WTC11 (cell line): ENCODE measurements around the gene CBFB. TPM values are rescaled to one million over a fixed set of nuclear protein-coding genes. Genes with fewer than 3 reads are reported as not detected.

Experiments used
- ATAC-seq: fragments of 200-7000 bp; cut with Tn5 transposase; 2 replicates; pipeline ENCODE4 v1.10.0; 2021; ENCODE audit warnings: mild to moderate bottlenecking, moderate library complexity
- CTCF ChIA-PET: fragments of 300-600 bp; sonication (Branson Sonifier 250); formaldehyde crosslinking; loops from one replicate; lab custom pipeline; 2021; ENCODE audit warnings: antibody characterized with exemption; lab: Charles Lee
- POLR2A ChIA-PET: fragments of 350-600 bp; sonication (Branson Sonifier 250); formaldehyde crosslinking; loops from one replicate; lab custom pipeline; 2021; ENCODE audit warnings: antibody characterized with exemption; lab: Charles Lee
- DNase-seq: peaks from one replicate; pipeline ENCODE4 v3.0.0; 2021; ENCODE audit warnings: low spot score
- H3K27ac Mint-ChIP-seq: 2 replicates; pipeline ENCODE4 v1.8.0; 2021; ENCODE audit warnings: mixed read lengths
- H3K27me3 Mint-ChIP-seq: 2 replicates; pipeline ENCODE4 v1.8.0; 2021; ENCODE audit warnings: low read depth, mild to moderate bottlenecking, moderate library complexity, mixed read lengths
- H3K36me3 Mint-ChIP-seq: 2 replicates; pipeline ENCODE4 v1.8.0; 2021; ENCODE audit warnings: mixed read lengths
- H3K4me1 Mint-ChIP-seq: 2 replicates; pipeline ENCODE4 v1.8.0; 2022; ENCODE audit warnings: mixed read lengths
- H3K4me3 Mint-ChIP-seq: 2 replicates; pipeline ENCODE4 v1.8.0; 2021; ENCODE audit warnings: mild to moderate bottlenecking, moderate library complexity, mixed read lengths
- H3K9me3 Mint-ChIP-seq: 2 replicates; pipeline ENCODE4 v1.8.0; 2021; ENCODE audit warnings: mixed read lengths
- ATF1 ChIP-seq: sonication (generic); formaldehyde crosslinking; IDR thresholded peaks from 2 replicates; pipeline ENCODE4 v1.8.1; 2023; ENCODE audit warnings: mild to moderate bottlenecking, moderate library complexity, missing genetic modification reagents
- ATF3 ChIP-seq: sonication (generic); formaldehyde crosslinking; conservative IDR thresholded peaks from 2 replicates; pipeline ENCODE4 v1.8.1; 2022; ENCODE audit warnings: mild to moderate bottlenecking, missing genetic modification reagents
- CBFB ChIP-seq: sonication (generic); formaldehyde crosslinking; IDR thresholded peaks from 2 replicates; pipeline ENCODE4 v1.8.1; 2022; ENCODE audit warnings: mild to moderate bottlenecking, low read depth, missing genetic modification reagents
- FOXK1 ChIP-seq: sonication (generic); formaldehyde crosslinking; IDR thresholded peaks from 2 replicates; pipeline ENCODE4 v1.8.0; 2022; ENCODE audit warnings: mild to moderate bottlenecking, moderate library complexity, missing genetic modification reagents
- HMGA2 ChIP-seq: fragments of 250-450 bp; sonication (Bioruptor Pico); IDR thresholded peaks from 2 replicates; pipeline ENCODE4 v1.4.0; 2021; ENCODE audit warnings: mild to moderate bottlenecking, moderate library complexity
- MLX ChIP-seq: sonication (generic); formaldehyde crosslinking; IDR thresholded peaks from 2 replicates; pipeline ENCODE4 v1.8.1; 2023; ENCODE audit warnings: mild to moderate bottlenecking, missing genetic modification reagents, moderate library complexity
- PREB ChIP-seq: sonication (generic); formaldehyde crosslinking; IDR thresholded peaks from 2 replicates; pipeline ENCODE4 v1.8.1; 2022; ENCODE audit warnings: mild to moderate bottlenecking, missing genetic modification reagents, moderate library complexity, borderline replicate concordance
- TCF7 ChIP-seq: sonication (generic); formaldehyde crosslinking; IDR thresholded peaks from 2 replicates; pipeline ENCODE4 v1.8.0; 2022; ENCODE audit warnings: mild to moderate bottlenecking, low read depth, missing genetic modification reagents, moderate library complexity
- TP53 ChIP-seq: sonication (generic); formaldehyde crosslinking; IDR thresholded peaks from 2 replicates; pipeline ENCODE4 v1.8.1; 2023; ENCODE audit warnings: mild to moderate bottlenecking, missing genetic modification reagents
- ZMAT4 ChIP-seq: fragments of 250-450 bp; sonication (Bioruptor Pico); IDR thresholded peaks from 2 replicates; pipeline ENCODE4 v1.9.0; 2021; ENCODE audit warnings: mild to moderate bottlenecking
- ZNF416 ChIP-seq: fragments of 250-450 bp; sonication (Bioruptor Pico); IDR thresholded peaks from 2 replicates; pipeline ENCODE4 v1.9.0; 2021; ENCODE audit warnings: mild to moderate bottlenecking, inconsistent platforms
- ZNF671 ChIP-seq: fragments of 250-450 bp; sonication (Bioruptor Pico); IDR thresholded peaks from 2 replicates; pipeline ENCODE4 v1.8.0; 2021; ENCODE audit warnings: mild to moderate bottlenecking
- total RNA-seq: library from RNA; stranded (reverse); gene quantifications from 3 replicates; pipeline ENCODE4 v1.2.3, GENCODE V29; 2021
- TF ChIP-seq, protein P1 (sequence below): fragments of 250-450 bp; sonication (Bioruptor Pico); conservative IDR thresholded peaks from 2 replicates; pipeline ENCODE4 v1.9.0; 2021; ENCODE audit warnings: mild to moderate bottlenecking
- TF ChIP-seq, protein P2 (sequence below): fragments of 250-450 bp; sonication (Bioruptor Pico); IDR thresholded peaks from 2 replicates; pipeline ENCODE4 v2.1.2; 2022; ENCODE audit warnings: mild to moderate bottlenecking, moderate library complexity
- TF ChIP-seq, protein P3 (sequence below): sonication (generic); formaldehyde crosslinking; IDR thresholded peaks from 2 replicates; pipeline ENCODE4 v1.8.1; 2023; ENCODE audit warnings: mild to moderate bottlenecking, missing genetic modification reagents

The CBFB gene
- total RNA-seq, 1 experiment from 2014 or later: 36.9 TPM

GRCh38 chr16:67063008-67063407, 34.1 kb downstream of the CBFB start (continued):
- TF ChIP-seq, protein P1, sequence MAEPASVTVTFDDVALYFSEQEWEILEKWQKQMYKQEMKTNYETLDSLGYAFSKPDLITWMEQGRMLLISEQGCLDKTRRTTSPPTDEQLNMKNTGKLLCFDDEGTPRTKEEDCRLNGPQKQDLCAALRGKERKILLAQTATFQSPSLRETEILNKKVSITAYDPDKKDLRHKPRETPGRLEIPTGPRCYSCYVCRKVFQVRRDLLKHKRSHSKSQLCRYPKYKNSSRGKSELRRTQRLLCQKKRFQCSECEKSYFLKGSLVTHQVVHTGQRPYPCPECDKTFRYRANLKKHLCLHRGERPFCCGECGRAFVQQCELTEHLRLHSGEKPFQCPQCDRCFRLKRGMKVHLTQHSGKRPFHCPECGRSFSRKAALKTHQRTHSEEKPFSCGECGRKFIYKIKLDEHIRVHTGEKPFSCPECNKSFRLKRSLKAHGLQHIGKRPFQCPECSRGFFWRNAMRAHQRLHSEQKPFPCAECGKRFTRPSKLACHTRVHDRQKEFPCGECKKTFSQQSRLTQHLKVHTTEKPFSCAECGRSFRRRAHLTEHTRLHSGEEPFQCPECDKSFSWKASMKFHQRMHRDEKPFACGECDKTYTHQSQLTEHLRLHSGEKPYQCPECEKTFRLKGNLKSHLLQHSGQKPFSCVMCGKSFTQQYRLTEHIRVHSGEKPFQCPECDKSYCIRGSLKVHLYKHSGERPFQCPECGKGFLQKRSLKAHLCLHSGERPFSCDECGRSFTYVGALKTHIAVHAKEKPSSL (CRISPR knock-in tag): no peak
- TF ChIP-seq HMGA2 (CRISPR knock-in tag) (no peak), ZMAT4 (CRISPR knock-in tag) (no peak), TCF7 (CRISPR knock-in tag) (no peak), ZNF416 (CRISPR knock-in tag) (no peak), MLX (CRISPR knock-in tag) (no peak), ATF1 (CRISPR knock-in tag) (no peak), PREB (CRISPR knock-in tag) (no peak), FOXK1 (CRISPR knock-in tag) (no peak), ATF3 (CRISPR knock-in tag) (no peak), ZNF671 (no peak), CBFB (CRISPR knock-in tag) (no peak), TP53 (no peak)

DNA sequence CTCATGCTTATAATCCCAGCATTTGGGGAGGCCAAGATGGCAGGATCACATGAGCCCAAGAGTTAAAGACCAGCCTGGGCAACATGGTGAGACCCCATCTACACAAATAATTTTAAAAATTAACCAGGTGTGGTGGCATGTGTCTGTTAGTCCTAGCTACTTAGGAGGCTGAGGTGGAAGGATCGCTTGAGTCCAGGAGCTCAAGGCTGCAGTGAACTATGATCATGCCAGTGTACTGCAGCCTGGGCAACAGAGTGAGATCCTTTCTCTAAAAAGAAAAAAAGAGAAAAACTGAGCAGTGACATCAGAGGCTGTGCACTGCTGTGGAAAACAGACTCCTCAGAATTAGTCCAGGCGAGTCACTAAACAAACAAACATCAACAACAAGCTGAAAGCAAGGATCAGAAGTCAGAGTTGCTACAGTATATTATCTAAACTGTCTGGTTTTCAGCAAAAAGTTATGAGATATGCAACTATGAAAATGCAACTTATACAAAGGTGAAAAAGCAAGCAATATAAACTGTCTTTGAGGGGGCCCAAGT, 39.3 kb downstream of the CBFB start:
- Mint-ChIP-seq H3K4me1 (no peaks in the 10 kb centered on the region), H3K27ac (no peak overlapping the region), H3K4me3 (no peak overlapping the region), H3K27me3 (no peaks in the 10 kb centered on the region), H3K9me3 (no peaks in the 10 kb centered on the region), H3K36me3 (peaks cover 23% of the 10 kb centered on the region)
- CTCF ChIA-PET: interaction anchor here (1.2 to 1.3 kb wide), 2 partner anchors 87 to 107 kb away, joined by 4 read pairs; partner anchors contain the start of gene CES3
- no peak for ATAC-seq
- DNase-seq: no peak
- POLR2A ChIA-PET: no interaction called here
- TF ChIP-seq, protein P2, sequence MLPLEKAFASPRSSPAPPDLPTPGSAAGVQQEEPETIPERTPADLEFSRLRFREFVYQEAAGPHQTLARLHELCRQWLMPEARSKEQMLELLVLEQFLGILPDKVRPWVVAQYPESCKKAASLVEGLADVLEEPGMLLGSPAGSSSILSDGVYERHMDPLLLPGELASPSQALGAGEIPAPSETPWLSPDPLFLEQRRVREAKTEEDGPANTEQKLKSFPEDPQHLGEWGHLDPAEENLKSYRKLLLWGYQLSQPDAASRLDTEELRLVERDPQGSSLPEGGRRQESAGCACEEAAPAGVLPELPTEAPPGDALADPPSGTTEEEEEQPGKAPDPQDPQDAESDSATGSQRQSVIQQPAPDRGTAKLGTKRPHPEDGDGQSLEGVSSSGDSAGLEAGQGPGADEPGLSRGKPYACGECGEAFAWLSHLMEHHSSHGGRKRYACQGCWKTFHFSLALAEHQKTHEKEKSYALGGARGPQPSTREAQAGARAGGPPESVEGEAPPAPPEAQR (CRISPR knock-in tag): no peak
- TF ChIP-seq, protein P3, sequence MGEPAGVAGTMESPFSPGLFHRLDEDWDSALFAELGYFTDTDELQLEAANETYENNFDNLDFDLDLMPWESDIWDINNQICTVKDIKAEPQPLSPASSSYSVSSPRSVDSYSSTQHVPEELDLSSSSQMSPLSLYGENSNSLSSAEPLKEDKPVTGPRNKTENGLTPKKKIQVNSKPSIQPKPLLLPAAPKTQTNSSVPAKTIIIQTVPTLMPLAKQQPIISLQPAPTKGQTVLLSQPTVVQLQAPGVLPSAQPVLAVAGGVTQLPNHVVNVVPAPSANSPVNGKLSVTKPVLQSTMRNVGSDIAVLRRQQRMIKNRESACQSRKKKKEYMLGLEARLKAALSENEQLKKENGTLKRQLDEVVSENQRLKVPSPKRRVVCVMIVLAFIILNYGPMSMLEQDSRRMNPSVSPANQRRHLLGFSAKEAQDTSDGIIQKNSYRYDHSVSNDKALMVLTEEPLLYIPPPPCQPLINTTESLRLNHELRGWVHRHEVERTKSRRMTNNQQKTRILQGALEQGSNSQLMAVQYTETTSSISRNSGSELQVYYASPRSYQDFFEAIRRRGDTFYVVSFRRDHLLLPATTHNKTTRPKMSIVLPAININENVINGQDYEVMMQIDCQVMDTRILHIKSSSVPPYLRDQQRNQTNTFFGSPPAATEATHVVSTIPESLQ (CRISPR knock-in tag): no peak
